Measurements from ENCODE around the gene KCNJ16. TPM values are rescaled to one million over a fixed set of nuclear protein-coding genes. Genes with fewer than 3 reads are reported as not detected.

Gene KCNJ16
- polyA plus RNA-seq, 2 of the 4 experiments (the other 2 are of a cell fraction): 0.87 to 1.6 TPM

DNA sequence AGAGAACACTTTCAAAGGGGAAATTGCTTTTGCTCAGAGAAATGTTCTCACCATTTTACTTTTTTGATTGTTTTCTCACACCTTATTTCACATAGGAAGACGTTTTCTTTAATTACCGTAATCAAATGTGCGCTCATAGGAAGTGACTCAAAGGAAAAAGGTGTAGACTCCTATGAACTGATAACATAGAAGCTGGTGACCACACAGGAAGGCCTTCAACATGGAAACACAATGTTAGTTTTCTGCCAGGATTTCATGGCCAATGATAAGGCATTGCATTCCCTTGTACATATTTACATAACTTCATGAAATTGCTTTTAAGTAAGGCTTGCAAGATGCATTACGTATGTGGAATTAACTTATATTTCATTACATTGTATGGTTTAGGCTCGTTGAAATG, 40.9 kb upstream of the KCNJ16 start:
- FAIRE-seq (no peak), ATAC-seq (no peak), DNase-seq (ENCODE audit: low read depth in 1 of 2, low spot score in 1 of 2) (no peak)
- no peak overlapping the region for H3K4me3 ChIP-seq
- no peak overlapping the region for H3K4me2 ChIP-seq
- H3K4me1 ChIP-seq: no peaks in the 10 kb centered on the region
- TF ChIP-seq FOSL2 (IDR thresholded peaks at IDR 0.05) (no peak), FOSL2 (CRISPR knock-in tag; IDR thresholded peaks at IDR 0.05) (no peak), KDM5A (IDR thresholded peaks at IDR 0.05) (no peak), ZFP36 (IDR thresholded peaks at IDR 0.05; ENCODE audit: borderline replicate concordance, partially characterized antibody) (no peak), CHD4 (IDR thresholded peaks at IDR 0.05; ENCODE audit: borderline replicate concordance) (no peak), RARB (CRISPR knock-in tag; IDR thresholded peaks at IDR 0.05) (no peak)
- TF ChIP-seq, protein P1, sequence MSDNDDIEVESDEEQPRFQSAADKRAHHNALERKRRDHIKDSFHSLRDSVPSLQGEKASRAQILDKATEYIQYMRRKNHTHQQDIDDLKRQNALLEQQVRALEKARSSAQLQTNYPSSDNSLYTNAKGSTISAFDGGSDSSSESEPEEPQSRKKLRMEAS (IDR thresholded peaks at IDR 0.05): no peak
- TF ChIP-seq, protein P2, sequence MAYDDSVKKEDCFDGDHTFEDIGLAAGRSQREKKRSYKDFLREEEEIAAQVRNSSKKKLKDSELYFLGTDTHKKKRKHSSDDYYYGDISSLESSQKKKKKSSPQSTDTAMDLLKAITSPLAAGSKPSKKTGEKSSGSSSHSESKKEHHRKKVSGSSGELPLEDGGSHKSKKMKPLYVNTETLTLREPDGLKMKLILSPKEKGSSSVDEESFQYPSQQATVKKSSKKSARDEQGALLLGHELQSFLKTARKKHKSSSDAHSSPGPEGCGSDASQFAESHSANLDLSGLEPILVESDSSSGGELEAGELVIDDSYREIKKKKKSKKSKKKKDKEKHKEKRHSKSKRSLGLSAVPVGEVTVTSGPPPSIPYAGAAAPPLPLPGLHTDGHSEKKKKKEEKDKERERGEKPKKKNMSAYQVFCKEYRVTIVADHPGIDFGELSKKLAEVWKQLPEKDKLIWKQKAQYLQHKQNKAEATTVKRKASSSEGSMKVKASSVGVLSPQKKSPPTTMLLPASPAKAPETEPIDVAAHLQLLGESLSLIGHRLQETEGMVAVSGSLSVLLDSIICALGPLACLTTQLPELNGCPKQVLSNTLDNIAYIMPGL (CRISPR knock-in tag; IDR thresholded peaks at IDR 0.05; ENCODE audit: borderline replicate concordance): no peak
- no peak overlapping the region for H3K27ac ChIP-seq
- CTCF ChIA-PET: no interaction called here
- peaks cover 6% of the 10 kb centered on the region; the same call in 1 of the 3 replicates for H3K9me3 ChIP-seq
- WGBS (ENCODE audit: missing lambda C conversion rate): 62% methylated on average over 5 of the region's 5 CpGs
- POLR2A ChIA-PET: no interaction called here

DNA sequence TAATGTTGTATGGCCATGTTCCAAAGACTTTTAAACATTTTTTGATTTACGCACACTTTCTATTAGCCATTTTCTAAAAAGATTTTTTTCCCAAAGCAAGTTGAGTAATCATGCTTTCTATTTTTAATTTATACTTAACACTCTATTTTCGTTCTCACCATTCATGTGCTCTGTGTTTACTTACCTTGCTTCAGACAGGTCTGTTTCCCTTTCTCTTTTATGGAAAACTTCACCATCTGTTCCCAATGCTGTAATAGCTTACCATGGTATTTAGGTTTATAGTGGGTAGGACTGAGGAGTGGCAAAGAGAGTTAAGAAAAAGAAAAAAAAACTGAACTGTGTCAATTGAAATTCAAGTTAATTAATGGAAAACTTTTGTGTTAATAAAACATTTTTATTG, 37.5 kb upstream of the KCNJ16 start:
- WGBS (ENCODE audit: missing lambda C conversion rate): 55% methylated on average over 2 of the region's 2 CpGs
- DNase-seq (ENCODE audit: low read depth in 1 of 2, low spot score in 1 of 2): no peak
- no peak for ATAC-seq
- ChIA-PET CTCF (no interaction called here), POLR2A (no interaction called here)
- TF ChIP-seq HDAC2 (IDR thresholded peaks at IDR 0.05): no peak
- TF ChIP-seq ZSCAN20 (CRISPR knock-in tag; IDR thresholded peaks at IDR 0.05): no peak
- no peak for TF ChIP-seq ZNF302 (CRISPR knock-in tag; IDR thresholded peaks at IDR 0.05)
- TF ChIP-seq SREBF2 (IDR thresholded peaks at IDR 0.05): no peak
- TF ChIP-seq HOXB5 (CRISPR knock-in tag; IDR thresholded peaks at IDR 0.05): no peak
- Histone ChIP-seq H3K4me2 (no peak overlapping the region), H3K4me3 (no peak overlapping the region), H3K9me3 (peaks cover 1% of the 10 kb centered on the region; the same call in 1 of the 3 replicates), H3K4me1 (no peaks in the 10 kb centered on the region), H3K27ac (no peak overlapping the region)
- no peak for FAIRE-seq

- 32% methylated on average over 2 of the region's 2 CpGs for WGBS (ENCODE audit: missing lambda C conversion rate)
- peak in 1 of 2 experiments; percentile 68; a peak in 1 of 6 replicates for ATAC-seq
- no peak for FAIRE-seq
- Histone ChIP-seq H3K4me1 (no peaks in the 10 kb centered on the region), H3K27ac (no peak overlapping the region), H3K9me3 (no peaks in the 10 kb centered on the region), H3K4me2 (peak overlapping the region; percentile 15; the same call in 1 of the 3 replicates), H3K4me3 (no peak overlapping the region)
- DNase-seq (ENCODE audit: low read depth in 1 of 2, low spot score in 1 of 2): no peak
- POLR2A ChIA-PET: no interaction called here
- CTCF ChIA-PET: no interaction called here
- TF ChIP-seq ESRRA (IDR thresholded peaks at IDR 0.05; ENCODE audit: borderline replicate concordance, low read length) (no peak), ZC3H11A (IDR thresholded peaks at IDR 0.05) (no peak), FOSL2 (IDR thresholded peaks at IDR 0.05) (0 out of 2 replicates have a peak, but pooled peaks have one; percentile 50), FOSL2 (CRISPR knock-in tag; IDR thresholded peaks at IDR 0.05) (no peak), RNF2 (IDR thresholded peaks at IDR 0.05; ENCODE audit: borderline replicate concordance, low read depth) (no peak), JUNB (IDR thresholded peaks at IDR 0.05) (peak; percentile 35; the same call in 1 of the 2 replicates)
These were observed 34.7 kb upstream of the KCNJ16 start for GRCh38 chr17:70040336-70040735.

- FAIRE-seq (no peak), ATAC-seq (no peak), DNase-seq (ENCODE audit: low read depth in 1 of 2, low spot score in 1 of 2) (no peak)
- Histone ChIP-seq H3K27ac (no peak overlapping the region), H3K9me3 (no peaks in the 10 kb centered on the region), H3K4me3 (no peak overlapping the region), H3K4me2 (no peak overlapping the region), H3K4me1 (no peaks in the 10 kb centered on the region)
- CTCF ChIA-PET: interaction anchor here (1.3 kb wide), 1 partner anchor 13 kb away, joined by 3 read pairs; no protein-coding TSS in a partner anchor
- 4% methylated on average over 1 of the region's 1 CpG for WGBS (ENCODE audit: missing lambda C conversion rate)
- POLR2A ChIA-PET: no interaction called here
- TF ChIP-seq, protein P2 (CRISPR knock-in tag; IDR thresholded peaks at IDR 0.05; ENCODE audit: borderline replicate concordance): no peak
- no peak for TF ChIP-seq ESRRA (IDR thresholded peaks at IDR 0.05; ENCODE audit: borderline replicate concordance, low read length)
- TF ChIP-seq POLR2A (IDR thresholded peaks at IDR 0.05; ENCODE audit: low read length): no peak
- no peak for TF ChIP-seq HEYL (CRISPR knock-in tag; IDR thresholded peaks at IDR 0.05)
- no peak for TF ChIP-seq SREBF2 (IDR thresholded peaks at IDR 0.05)
- TF ChIP-seq RFX5 (IDR thresholded peaks at IDR 0.05): no peak
- TF ChIP-seq HOXB13 (CRISPR knock-in tag; IDR thresholded peaks at IDR 0.05; ENCODE audit: low read depth): no peak
- TF ChIP-seq, protein P1 (IDR thresholded peaks at IDR 0.05): no peak
- TF ChIP-seq MAFK (IDR thresholded peaks at IDR 0.05; ENCODE audit: partially characterized antibody): no peak
- TF ChIP-seq ZSCAN20 (CRISPR knock-in tag; IDR thresholded peaks at IDR 0.05): no peak
- TF ChIP-seq CHD2 (IDR thresholded peaks at IDR 0.05; ENCODE audit: low read length, partially characterized antibody): no peak
- no peak for TF ChIP-seq HOXA7 (CRISPR knock-in tag; IDR thresholded peaks at IDR 0.05)
- no peak for TF ChIP-seq PHF8 (IDR thresholded peaks at IDR 0.05; ENCODE audit: borderline replicate concordance, low read depth)
- no peak for TF ChIP-seq RARB (CRISPR knock-in tag; IDR thresholded peaks at IDR 0.05)
- TF ChIP-seq ATOH8 (CRISPR knock-in tag; IDR thresholded peaks at IDR 0.05; ENCODE audit: low read depth): no peak
These were observed 34.0 kb upstream of the KCNJ16 start for GRCh38 chr17:70041061-70041460.

Measured in A549 (cell line).